ENCODE data around the gene LIFR. TPM values are rescaled to one million over a fixed set of nuclear protein-coding genes. Genes with fewer than 3 reads are reported as not detected.

The LIFR gene
- total RNA-seq, 1 experiment from 2014 or later: 91.3 TPM

DNA sequence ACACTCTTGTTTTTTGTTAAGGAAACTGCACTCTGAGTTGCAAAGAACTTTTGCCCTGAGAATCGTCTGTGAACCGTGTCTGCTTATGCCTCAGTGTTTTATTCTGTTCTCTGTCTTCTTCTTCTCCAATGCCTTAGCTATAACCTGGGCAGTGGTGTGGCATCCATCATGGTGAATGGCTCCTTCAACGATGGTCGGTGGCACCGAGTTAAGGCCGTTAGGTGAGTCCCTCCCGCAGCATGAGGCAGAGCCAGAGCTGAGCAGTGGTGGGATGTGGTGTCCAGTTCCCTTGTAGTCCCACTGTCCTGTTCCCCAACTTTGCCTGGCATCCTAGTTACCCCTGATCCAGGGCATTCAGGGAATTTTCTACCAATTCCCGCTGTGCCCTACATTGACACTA, 98.3 kb downstream of the LIFR start:
- in situ Hi-C loops (cut with HindIII; ENCODE audit: low pct_unique_long_range_greater_than_20kb, low sequenced_read_pairs): no loop called here
- BruUV-seq (replicated peaks): no TSS peak
- POLR2A ChIA-PET: no interaction called here
- Histone ChIP-seq H3K27ac (ENCODE audit: low read length) (no peak overlapping the region), H3K4me1 (ENCODE audit: control insufficient read depth, insufficient read depth, low read length) (peaks cover 7% of the 10 kb centered on the region), H3K27me3 (ENCODE audit: control insufficient read depth, insufficient read depth, low read length) (no peaks in the 10 kb centered on the region), H3K36me3 (ENCODE audit: control insufficient read depth, insufficient read depth, low read length) (no peaks in the 10 kb centered on the region), H3K4me3 (ENCODE audit: low read depth in 2 of 2, low read length in 2 of 2) (no peak overlapping the region), H3K9me3 (ENCODE audit: control insufficient read depth, insufficient read depth, low read depth, low read length) (no peaks in the 10 kb centered on the region)
- intact Hi-C loops (cut with micrococcal nuclease; ENCODE audit: unreplicated experiment): no loop called here
- DNase-seq (ENCODE audit: low read depth, low spot score) (no peak), ATAC-seq (no peak)
- CTCF ChIA-PET: no interaction called here
- TF ChIP-seq TCF7L2 (IDR thresholded peaks at IDR 0.05; ENCODE audit: low read depth, low read length): no peak
- TF ChIP-seq, protein P1, sequence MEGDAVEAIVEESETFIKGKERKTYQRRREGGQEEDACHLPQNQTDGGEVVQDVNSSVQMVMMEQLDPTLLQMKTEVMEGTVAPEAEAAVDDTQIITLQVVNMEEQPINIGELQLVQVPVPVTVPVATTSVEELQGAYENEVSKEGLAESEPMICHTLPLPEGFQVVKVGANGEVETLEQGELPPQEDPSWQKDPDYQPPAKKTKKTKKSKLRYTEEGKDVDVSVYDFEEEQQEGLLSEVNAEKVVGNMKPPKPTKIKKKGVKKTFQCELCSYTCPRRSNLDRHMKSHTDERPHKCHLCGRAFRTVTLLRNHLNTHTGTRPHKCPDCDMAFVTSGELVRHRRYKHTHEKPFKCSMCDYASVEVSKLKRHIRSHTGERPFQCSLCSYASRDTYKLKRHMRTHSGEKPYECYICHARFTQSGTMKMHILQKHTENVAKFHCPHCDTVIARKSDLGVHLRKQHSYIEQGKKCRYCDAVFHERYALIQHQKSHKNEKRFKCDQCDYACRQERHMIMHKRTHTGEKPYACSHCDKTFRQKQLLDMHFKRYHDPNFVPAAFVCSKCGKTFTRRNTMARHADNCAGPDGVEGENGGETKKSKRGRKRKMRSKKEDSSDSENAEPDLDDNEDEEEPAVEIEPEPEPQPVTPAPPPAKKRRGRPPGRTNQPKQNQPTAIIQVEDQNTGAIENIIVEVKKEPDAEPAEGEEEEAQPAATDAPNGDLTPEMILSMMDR (IDR thresholded peaks at IDR 0.05): no peak
- TF ChIP-seq, protein P2, sequence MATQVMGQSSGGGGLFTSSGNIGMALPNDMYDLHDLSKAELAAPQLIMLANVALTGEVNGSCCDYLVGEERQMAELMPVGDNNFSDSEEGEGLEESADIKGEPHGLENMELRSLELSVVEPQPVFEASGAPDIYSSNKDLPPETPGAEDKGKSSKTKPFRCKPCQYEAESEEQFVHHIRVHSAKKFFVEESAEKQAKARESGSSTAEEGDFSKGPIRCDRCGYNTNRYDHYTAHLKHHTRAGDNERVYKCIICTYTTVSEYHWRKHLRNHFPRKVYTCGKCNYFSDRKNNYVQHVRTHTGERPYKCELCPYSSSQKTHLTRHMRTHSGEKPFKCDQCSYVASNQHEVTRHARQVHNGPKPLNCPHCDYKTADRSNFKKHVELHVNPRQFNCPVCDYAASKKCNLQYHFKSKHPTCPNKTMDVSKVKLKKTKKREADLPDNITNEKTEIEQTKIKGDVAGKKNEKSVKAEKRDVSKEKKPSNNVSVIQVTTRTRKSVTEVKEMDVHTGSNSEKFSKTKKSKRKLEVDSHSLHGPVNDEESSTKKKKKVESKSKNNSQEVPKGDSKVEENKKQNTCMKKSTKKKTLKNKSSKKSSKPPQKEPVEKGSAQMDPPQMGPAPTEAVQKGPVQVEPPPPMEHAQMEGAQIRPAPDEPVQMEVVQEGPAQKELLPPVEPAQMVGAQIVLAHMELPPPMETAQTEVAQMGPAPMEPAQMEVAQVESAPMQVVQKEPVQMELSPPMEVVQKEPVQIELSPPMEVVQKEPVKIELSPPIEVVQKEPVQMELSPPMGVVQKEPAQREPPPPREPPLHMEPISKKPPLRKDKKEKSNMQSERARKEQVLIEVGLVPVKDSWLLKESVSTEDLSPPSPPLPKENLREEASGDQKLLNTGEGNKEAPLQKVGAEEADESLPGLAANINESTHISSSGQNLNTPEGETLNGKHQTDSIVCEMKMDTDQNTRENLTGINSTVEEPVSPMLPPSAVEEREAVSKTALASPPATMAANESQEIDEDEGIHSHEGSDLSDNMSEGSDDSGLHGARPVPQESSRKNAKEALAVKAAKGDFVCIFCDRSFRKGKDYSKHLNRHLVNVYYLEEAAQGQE (IDR thresholded peaks at IDR 0.05; ENCODE audit: insufficient read depth in 1 of 2, low read depth in 2 of 2, low read length in 1 of 2): no peak
- TF ChIP-seq POLR2AphosphoS5 (IDR thresholded peaks at IDR 0.05; ENCODE audit: low read depth, low read length): no peak
- TF ChIP-seq SIN3A (IDR thresholded peaks at IDR 0.05; ENCODE audit: borderline replicate concordance, insufficient read depth, low read depth, low read length): no peak

DNA sequence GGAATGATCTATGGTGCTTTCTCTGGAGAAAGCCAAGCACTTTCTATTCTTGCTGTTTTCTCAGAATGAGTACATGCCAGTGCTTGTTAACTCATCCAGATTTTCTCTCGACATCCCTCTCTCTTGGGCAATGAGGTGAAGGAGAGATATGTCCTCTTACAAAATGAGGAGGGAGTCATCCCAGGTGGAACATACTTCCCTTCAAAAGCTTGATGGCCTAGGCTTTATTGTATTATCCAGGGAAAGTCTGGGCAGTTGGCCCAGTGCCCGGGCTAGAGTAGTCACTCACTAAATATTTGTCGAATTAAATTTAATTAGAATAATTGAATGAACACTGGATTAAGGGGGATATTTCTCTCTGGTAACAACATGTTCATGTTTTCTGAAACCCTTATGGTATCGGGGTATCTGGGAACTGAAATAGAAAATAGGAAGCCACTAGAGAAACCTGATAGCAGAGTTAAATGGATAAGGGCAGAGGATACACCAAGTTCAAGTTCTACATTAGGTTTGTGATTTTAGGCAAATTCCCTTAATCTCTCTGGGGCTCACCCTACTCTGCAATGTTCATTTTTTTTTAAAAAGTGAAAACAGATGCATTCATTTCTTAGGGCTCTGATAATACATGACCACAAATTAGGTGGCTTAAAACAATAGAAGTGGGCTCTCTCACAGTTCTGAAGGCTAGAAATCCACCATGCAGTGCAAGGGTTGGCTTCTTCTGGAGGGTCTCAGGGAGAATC, 99.6 kb downstream of the LIFR start:
- in situ Hi-C loops (cut with HindIII; ENCODE audit: low pct_unique_long_range_greater_than_20kb, low sequenced_read_pairs) (no loop called here), intact Hi-C loops (cut with micrococcal nuclease; ENCODE audit: unreplicated experiment) (no loop called here)
- no peak for ATAC-seq
- DNase-seq (ENCODE audit: low read depth, low spot score): no peak
- no peaks in the 10 kb centered on the region for H3K36me3 ChIP-seq (ENCODE audit: control insufficient read depth, insufficient read depth, low read length)
- H3K9me3 ChIP-seq (ENCODE audit: control insufficient read depth, insufficient read depth, low read depth, low read length): no peaks in the 10 kb centered on the region
- no peaks in the 10 kb centered on the region for H3K27me3 ChIP-seq (ENCODE audit: control insufficient read depth, insufficient read depth, low read length)
- CTCF ChIA-PET: no interaction called here
- POLR2A ChIA-PET: no interaction called here
- no TSS peak for BruUV-seq (replicated peaks)
- no peaks in the 10 kb centered on the region for H3K4me1 ChIP-seq (ENCODE audit: control insufficient read depth, insufficient read depth, low read length)
- H3K4me3 ChIP-seq (ENCODE audit: low read depth in 2 of 2, low read length in 2 of 2): no peak overlapping the region
- TF ChIP-seq, protein P2 (IDR thresholded peaks at IDR 0.05; ENCODE audit: insufficient read depth in 1 of 2, low read depth in 2 of 2, low read length in 1 of 2): no peak
- TF ChIP-seq SIN3A (IDR thresholded peaks at IDR 0.05; ENCODE audit: borderline replicate concordance, insufficient read depth, low read depth, low read length) (no peak), TCF7L2 (IDR thresholded peaks at IDR 0.05; ENCODE audit: low read depth, low read length) (no peak), POLR2AphosphoS5 (IDR thresholded peaks at IDR 0.05; ENCODE audit: low read depth, low read length) (no peak)
- TF ChIP-seq, protein P1 (IDR thresholded peaks at IDR 0.05): no peak
- no peak overlapping the region for H3K27ac ChIP-seq (ENCODE audit: low read length)
